ENCODE data around the gene SIX6.

GRCh38 chr14:60515511-60516289 is 6.8 kb downstream of the SIX6 start:
- TF ChIP-seq CTCF (IDR thresholded peaks at IDR 0.05): no peak
- no peak for TF ChIP-seq POLR2AphosphoS5 (IDR thresholded peaks at IDR 0.05; ENCODE audit: insufficient read depth in 1 of 2, low read depth in 1 of 2)

Measured in vagina (tissue), 2 donors.